ENCODE measurements around the gene TCF12. TPM values are rescaled to one million over a fixed set of nuclear protein-coding genes. Genes with fewer than 3 reads are reported as not detected.

TCF12 gene
- polyA plus RNA-seq, 1 experiment: 447 TPM

DNA sequence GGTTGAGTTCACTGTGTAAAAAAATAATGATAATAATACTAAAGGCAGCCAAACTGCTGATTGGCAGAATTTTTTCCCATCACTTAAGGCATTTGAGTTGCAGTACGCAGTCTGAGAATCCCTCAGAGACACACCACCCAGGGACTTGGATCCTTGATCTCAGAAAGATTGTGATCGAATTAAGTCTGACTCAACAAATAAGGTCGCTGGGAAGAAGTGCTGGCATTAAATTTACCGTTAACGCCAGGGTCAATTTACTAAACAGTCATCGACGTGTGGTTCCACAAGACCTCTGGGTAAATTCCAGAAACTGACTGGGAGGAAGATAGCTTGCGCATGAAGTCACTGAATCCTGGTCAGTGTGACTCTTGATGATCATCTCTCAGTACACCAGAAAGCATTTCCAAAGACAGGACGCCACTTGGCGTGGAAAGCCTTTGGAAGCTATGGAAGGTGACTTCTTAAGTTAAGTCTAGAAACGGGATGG is 409.6 kb downstream of the TCF12 start:
- peak; percentile 90 for DNase-seq (ENCODE audit: low read depth, low spot score)
- CTCF ChIA-PET: interaction anchor here (1.2 to 3.1 kb wide), 5 partner anchors 13 to 506 kb away, joined by 3 to 12 read pairs (median 5); no protein-coding TSS in a partner anchor

DNA sequence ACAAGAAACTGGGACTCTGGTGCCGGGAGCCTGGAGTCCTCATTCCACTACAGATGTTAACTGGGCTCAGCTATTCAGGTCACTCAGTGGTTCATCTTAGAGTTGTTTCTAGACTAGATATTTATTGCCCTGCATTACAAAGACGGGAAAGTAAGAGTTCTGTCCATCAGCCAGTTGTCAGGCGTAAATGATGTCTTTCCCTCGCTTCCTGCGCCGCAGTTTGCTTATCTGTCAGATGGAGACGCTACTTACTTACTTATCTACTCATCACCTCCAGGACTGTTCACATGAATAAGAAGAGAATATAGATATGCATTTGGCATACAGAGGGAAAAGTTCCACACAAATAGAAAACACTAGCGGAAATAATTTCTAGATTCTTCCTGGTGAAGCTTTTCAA is 410.0 kb downstream of the TCF12 start:
- TF ChIP-seq, protein P1, sequence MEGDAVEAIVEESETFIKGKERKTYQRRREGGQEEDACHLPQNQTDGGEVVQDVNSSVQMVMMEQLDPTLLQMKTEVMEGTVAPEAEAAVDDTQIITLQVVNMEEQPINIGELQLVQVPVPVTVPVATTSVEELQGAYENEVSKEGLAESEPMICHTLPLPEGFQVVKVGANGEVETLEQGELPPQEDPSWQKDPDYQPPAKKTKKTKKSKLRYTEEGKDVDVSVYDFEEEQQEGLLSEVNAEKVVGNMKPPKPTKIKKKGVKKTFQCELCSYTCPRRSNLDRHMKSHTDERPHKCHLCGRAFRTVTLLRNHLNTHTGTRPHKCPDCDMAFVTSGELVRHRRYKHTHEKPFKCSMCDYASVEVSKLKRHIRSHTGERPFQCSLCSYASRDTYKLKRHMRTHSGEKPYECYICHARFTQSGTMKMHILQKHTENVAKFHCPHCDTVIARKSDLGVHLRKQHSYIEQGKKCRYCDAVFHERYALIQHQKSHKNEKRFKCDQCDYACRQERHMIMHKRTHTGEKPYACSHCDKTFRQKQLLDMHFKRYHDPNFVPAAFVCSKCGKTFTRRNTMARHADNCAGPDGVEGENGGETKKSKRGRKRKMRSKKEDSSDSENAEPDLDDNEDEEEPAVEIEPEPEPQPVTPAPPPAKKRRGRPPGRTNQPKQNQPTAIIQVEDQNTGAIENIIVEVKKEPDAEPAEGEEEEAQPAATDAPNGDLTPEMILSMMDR (IDR thresholded peaks at IDR 0.05; ENCODE audit: low read depth, low read length): no peak
- CTCF ChIA-PET: interaction anchor here (1.2 to 3.1 kb wide), 4 partner anchors 12 to 507 kb away, joined by 3 to 12 read pairs (median 4); no protein-coding TSS in a partner anchor

More for the DNA sequence above, 409.6 kb downstream of the TCF12 start:
- Histone ChIP-seq H3K9me3 (ENCODE audit: control insufficient read depth, insufficient read depth, low read length) (no peaks in the 10 kb centered on the region; the same call in 1 of the 2 replicates), H3K27ac (ENCODE audit: low read depth, low read length) (peak overlapping the region; percentile 74), H3K4me3 (ENCODE audit: low read depth, low read length) (no peak overlapping the region), H3K27me3 (ENCODE audit: control insufficient read depth, insufficient read depth, low read length) (no peaks in the 10 kb centered on the region)
- TF ChIP-seq, protein P1 (IDR thresholded peaks at IDR 0.05; ENCODE audit: low read depth, low read length): no peak
- POLR2A ChIA-PET: no interaction called here

DNA sequence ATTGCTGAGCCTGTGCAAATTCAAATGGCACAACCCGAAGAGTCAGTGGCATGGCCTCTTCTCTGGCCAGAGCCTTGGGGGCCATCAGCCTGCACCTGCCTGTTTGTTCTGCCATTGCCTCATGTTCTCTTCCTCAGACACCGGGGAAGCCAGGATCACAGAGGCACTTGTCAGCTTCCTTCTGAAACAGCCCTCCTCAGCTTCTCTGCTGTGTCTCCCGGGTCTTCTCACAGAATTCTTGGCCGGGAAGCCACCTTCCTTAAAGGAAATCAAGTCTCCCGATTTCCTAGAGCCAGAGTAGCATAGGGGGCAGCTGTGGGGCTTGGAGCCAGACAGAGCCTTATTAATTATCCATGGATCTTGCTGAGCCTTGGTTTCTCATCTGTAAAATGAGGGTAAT is 410.5 kb downstream of the TCF12 start:
- H3K4me3 ChIP-seq (ENCODE audit: low read depth, low read length): no peak overlapping the region
- POLR2A ChIA-PET: no interaction called here
- no peaks in the 10 kb centered on the region for H3K27me3 ChIP-seq (ENCODE audit: control insufficient read depth, insufficient read depth, low read length)
- no peak for DNase-seq (ENCODE audit: low read depth, low spot score)
- CTCF ChIA-PET: interaction anchor here (1.2 to 3.1 kb wide), 4 partner anchors 12 to 507 kb away, joined by 3 to 12 read pairs (median 4); no protein-coding TSS in a partner anchor
- TF ChIP-seq, protein P1 (IDR thresholded peaks at IDR 0.05; ENCODE audit: low read depth, low read length): no peak
- no peaks in the 10 kb centered on the region; the same call in 1 of the 2 replicates for H3K9me3 ChIP-seq (ENCODE audit: control insufficient read depth, insufficient read depth, low read length)
- no peak overlapping the region for H3K27ac ChIP-seq (ENCODE audit: low read depth, low read length)

More for the DNA sequence above, 410.0 kb downstream of the TCF12 start:
- no peak for DNase-seq (ENCODE audit: low read depth, low spot score)
- POLR2A ChIA-PET: no interaction called here
- Histone ChIP-seq H3K9me3 (ENCODE audit: control insufficient read depth, insufficient read depth, low read length) (no peaks in the 10 kb centered on the region; the same call in 1 of the 2 replicates), H3K27ac (ENCODE audit: low read depth, low read length) (peak overlapping the region; percentile 74), H3K4me3 (ENCODE audit: low read depth, low read length) (no peak overlapping the region), H3K27me3 (ENCODE audit: control insufficient read depth, insufficient read depth, low read length) (no peaks in the 10 kb centered on the region)

DNA sequence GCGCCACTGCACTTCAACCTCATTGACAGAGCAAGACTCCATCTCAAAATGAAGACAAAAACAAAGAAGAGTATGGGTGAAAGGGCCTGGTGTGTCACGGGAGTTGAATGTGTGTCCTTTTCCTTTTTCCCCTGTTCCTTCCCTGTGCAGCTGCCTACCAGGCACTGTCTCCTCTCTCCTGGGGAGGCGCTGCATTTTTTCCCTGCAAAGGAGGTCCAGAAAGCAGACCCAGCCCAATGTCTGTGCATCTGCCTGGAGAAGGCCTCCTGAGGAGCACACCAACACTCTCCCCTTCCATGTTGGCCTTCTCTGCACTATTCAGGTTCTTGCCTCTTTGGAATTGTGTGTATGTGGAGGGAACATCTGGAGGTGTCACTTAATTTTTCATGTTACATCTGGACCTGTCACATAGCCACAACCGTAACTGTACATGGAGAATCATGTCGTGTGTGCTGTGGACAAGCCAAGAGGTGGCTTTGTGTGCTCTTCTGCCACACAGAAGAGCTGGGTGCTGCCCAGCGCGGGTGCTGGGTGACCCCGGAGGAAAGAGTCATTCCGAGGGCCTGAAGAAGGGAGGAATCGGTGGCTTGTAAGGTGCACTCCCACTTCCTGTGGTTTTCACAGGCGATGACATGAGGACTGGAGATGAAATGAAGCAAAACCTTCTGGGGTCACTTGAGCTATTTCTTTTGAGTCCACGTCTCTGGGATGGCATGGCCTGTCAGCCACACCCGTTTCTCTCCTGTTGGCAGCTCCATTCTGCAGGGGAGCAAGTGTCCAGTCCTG is 411.3 kb downstream of the TCF12 start:
- TF ChIP-seq, protein P1 (IDR thresholded peaks at IDR 0.05; ENCODE audit: low read depth, low read length): no peak
- POLR2A ChIA-PET: no interaction called here
- Histone ChIP-seq H3K27me3 (ENCODE audit: control insufficient read depth, insufficient read depth, low read length) (no peaks in the 10 kb centered on the region), H3K9me3 (ENCODE audit: control insufficient read depth, insufficient read depth, low read length) (no peaks in the 10 kb centered on the region; the same call in 1 of the 2 replicates), H3K4me3 (ENCODE audit: low read depth, low read length) (no peak overlapping the region), H3K27ac (ENCODE audit: low read depth, low read length) (no peak overlapping the region)
- DNase-seq (ENCODE audit: low read depth, low spot score): no peak
- CTCF ChIA-PET: interaction anchor here (3.1 kb wide), 1 partner anchor 11 kb away, joined by 12 read pairs; no protein-coding TSS in a partner anchor

All from AG04450 (cell line).